Right renal cortex interstitium (tissue), 3 donors: ENCODE measurements around the gene PTPRM. TPM values are rescaled to one million over a fixed set of nuclear protein-coding genes. Genes with fewer than 3 reads are reported as not detected.
A peak's percentile ranks its signal among the peaks of the same experiment; 100 is the strongest.

Experiments used
- DNase-seq, 3 donors: peaks; one replicate each; pipeline ENCODE4 v3.0.0-alpha.2; 2013; ENCODE audit warnings: low read depth in 3 of 3, low spot score in 2 of 3
- polyA plus RNA-seq, 3 donors: library from polyadenylated mRNA; unstranded; fragments of 120-200 nt; gene quantifications; one replicate each; pipeline ENCODE4 v1.2.1, GENCODE V29; 2013; ENCODE audit not compliant: insufficient read length in 3 of 3

PTPRM gene
- polyA plus RNA-seq, 3 donors: 83.9 to 114 (median 101) TPM

GRCh38 chr18:8065284-8065683 lies 498.2 kb downstream of the PTPRM start:
- DNase-seq: no peak

- DNase-seq: no peak
Observed at GRCh38 chr18:8065773-8066172, 498.7 kb downstream of the PTPRM start.

GRCh38 chr18:8069708-8070107 lies 502.6 kb downstream of the PTPRM start:
- no peak for DNase-seq

GRCh38 chr18:8073167-8073566 lies 506.1 kb downstream of the PTPRM start:
- DNase-seq: no peak

- DNase-seq: no peak
Observed at GRCh38 chr18:8080092-8080491, 513.0 kb downstream of the PTPRM start.

DNA sequence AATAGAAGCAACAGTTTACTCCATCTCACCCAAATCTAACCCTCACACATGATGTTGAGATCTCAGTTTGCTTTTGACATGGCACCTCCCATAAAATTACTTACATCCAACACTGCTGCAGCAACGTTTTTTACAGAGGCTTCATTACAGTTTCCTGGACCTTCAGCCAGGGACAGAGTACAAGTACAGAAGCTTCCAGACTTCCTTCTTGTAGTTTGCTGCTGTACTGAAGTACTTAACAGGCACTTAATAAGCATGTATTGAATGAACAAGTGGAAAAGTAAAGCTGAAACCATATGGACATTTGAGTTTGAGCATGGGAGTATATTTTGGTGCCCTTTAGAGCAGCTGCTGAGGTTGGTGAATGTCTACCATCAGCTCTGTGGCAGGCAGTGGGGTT lies 514.2 kb downstream of the PTPRM start:
- no peak for DNase-seq

DNA sequence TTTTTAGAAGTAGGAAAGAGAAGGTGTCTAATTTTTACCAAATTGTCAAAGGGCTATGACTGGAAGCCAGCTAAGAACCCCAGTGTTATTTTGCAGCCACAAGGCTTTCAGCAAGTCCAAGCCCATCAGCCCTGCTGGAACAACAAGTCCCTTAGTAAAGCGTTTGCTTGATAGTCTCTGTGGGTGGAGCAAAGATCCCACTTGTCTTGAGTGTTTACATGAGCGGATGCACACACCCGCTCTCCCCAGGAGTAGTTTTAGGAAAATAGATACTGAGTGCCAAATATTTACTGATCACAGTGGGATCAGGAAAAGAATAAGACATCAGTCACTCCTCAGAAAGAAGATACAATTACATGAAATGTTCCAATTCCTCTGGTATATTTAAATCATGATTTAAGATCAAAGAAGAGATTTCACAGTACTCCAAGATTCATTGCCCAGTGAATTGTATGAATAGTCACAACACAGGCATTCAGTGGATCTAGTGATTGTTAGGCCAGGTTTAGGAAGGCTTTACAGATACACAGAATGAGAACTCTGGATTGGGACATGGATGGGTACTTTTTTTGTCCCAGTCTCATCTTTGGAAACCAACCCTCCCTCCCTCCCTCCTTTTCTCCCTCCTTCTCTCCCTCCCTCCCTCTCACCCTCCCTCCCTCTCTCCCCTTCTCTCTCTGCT lies 514.9 kb downstream of the PTPRM start:
- no peak for DNase-seq

DNA sequence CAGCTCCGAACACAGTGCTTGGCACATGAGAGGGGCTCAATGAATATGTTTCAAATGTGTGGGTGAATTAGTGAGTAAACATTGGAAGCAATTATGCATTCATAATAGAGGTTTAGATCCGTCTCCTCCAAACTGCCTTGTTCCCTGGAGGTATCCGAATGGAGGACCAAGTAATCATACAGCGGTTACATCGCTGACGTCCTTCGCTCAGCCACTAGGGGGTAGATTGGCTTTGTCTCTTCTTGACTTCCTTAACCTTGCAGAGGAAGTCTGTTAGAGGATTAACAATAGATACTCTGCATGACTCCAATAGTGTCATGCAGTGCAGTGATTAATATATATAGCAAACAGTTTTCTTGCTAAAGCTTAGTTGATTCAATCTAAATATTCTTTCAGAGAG lies 517.0 kb downstream of the PTPRM start:
- DNase-seq: peak in 2 of 3 donors; percentile 13 to 17

DNA sequence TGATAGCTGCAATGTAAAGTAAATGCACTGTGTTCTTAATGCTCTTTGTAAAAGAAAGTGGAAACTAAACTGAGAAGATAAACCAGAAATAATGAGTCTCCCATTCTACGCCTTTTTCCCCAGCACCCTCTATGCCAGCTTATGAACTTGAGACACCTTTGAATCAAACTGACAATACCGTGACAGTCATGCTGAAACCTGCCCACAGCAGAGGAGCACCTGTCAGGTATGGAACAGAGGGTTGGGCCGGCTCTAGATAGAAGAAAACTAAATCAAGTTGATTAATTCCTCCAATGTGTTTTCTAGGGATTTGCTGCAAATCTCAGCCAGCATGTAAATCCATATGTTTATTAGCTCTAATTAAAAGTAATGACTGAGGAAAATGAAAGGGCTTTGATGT lies 521.5 kb downstream of the PTPRM start:
- no peak for DNase-seq

DNA sequence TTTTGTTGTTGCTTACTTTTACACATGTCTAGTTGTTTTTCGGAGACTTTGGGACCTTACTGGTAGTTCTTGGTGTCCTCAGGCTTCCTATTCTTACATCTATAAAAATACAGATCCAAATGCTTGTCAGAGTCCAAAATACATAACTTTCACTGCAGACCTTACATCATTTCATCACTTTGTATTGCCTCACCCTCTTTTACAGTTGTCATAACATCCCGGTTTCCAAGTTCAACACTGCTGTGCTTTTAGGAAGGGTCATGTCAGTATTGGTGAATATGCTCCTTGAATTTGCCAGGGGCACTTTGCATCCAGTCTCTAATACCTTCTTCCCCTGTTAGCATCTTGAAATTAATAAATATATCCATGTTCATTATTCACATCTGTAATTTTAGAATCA lies 523.9 kb downstream of the PTPRM start:
- no peak for DNase-seq

GRCh38 chr18:8095947-8096570 lies 528.9 kb downstream of the PTPRM start:
- DNase-seq: no peak

- DNase-seq: no peak
Observed at GRCh38 chr18:8097399-8097798, 530.3 kb downstream of the PTPRM start.

- DNase-seq: no peak
Observed at GRCh38 chr18:8097927-8098326, 530.8 kb downstream of the PTPRM start.

DNA sequence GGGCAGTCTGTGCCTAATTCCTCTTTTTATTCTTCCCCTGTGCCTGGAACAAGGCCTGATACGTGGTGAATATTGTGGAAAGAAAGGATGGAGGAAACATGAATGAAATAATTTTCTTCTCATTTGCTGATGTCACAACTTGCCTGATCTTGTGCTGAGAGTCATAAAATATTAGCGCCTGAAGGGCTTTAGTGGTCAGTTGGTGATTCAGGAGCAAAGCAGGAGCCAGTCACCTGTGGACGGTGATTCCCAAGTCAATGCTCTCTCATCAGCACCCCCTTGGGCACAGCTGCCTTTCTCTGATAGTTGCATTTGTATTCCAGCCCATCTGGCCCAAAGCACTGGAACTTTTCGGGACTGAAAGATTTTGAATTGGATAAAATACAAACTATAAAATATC lies 539.5 kb downstream of the PTPRM start:
- no peak for DNase-seq

GRCh38 chr18:8107426-8107825 lies 540.3 kb downstream of the PTPRM start:
- no peak for DNase-seq

- no peak for DNase-seq
Observed at GRCh38 chr18:8114480-8114879, 547.4 kb downstream of the PTPRM start.

DNA sequence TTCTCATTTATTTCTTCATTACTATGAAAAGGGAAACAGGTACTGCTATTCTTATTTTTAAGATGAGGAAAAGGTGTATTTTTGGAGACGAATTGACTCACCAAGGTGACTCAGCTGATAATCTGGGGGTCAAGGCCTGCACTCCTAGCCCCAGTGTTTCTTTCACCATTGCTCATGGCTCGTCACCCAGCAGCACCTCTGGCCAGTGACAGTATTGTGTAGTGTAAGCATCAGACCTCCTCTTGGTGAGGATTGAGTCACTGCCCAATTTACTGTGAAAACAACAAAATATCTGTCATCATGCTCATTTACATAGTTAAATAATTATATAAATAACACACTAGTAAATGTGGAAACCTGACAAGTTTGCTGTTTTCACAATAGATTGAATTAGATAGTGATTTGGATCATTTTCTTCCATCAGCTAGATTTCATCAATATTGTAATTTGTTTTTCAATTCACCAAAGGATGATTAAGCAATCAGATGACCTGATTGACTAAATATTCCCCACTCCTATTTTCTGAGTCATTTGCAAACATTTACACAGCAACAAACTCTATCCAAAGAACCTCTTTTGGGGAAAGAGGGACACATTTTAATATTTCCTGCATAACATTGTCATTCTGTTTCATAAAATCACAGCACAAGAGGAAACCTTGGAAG lies 549.4 kb downstream of the PTPRM start:
- no peak for DNase-seq

DNA sequence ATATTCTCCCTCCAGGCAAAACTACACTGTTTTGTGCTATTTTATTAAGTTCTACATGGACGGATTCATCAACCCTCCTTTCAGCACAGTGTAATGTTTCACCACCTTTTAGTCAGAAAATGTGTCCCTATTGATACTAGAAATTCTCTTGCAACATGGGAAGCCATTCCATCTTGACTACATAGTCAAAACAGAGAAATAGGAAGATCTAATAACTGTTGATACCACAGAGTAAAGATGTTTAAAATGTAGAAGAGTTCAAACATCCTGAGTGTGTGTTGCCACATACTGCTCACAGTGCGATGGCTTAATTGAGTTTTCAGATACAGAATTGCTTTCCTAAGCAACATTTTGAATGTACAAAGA lies 549.9 kb downstream of the PTPRM start:
- no peak for DNase-seq

DNA sequence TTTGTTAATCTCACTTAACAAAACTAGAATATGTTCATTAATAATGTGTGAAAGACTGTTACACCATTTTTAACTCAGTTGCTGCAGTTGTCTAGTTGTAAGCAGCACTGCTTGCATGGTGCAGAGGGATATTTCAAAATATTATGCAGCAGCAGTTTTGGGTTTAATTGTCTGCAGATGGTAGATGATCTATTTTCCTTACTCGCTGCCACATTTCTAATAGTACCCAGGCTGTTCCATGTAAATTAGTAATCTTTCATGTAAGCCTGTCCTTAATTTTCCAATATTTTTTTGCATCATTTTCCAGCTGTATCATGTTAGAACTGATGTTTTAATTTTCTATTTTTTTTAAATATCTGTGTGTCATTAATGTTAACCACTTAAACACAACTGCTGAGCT lies 554.0 kb downstream of the PTPRM start:
- no peak for DNase-seq

DNA sequence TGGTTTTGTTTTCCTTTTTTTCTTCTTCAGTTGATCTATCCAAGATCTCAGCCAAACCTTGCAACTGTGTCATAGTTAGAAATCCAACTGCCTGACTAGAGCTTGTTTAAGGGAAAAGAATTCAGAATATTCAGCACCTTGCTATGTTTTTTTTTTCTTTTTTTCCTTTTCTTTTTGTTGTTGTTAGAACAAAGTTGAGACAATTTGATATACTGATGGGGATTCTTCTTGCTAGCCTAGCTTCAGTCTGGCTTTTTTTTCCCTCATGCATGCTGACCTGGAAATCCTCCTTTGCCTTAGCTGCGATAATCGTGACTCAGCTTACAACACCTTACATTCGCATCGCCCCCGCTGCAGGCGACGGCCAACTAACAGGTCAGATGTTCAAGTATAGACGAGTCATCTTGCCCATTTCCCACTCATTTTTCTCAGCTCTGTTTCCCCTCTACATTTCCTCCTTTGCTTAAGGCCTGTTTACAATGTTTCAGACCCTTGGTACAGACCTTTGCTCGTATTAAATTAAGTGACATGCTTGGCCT lies 554.9 kb downstream of the PTPRM start:
- DNase-seq: no peak

DNA sequence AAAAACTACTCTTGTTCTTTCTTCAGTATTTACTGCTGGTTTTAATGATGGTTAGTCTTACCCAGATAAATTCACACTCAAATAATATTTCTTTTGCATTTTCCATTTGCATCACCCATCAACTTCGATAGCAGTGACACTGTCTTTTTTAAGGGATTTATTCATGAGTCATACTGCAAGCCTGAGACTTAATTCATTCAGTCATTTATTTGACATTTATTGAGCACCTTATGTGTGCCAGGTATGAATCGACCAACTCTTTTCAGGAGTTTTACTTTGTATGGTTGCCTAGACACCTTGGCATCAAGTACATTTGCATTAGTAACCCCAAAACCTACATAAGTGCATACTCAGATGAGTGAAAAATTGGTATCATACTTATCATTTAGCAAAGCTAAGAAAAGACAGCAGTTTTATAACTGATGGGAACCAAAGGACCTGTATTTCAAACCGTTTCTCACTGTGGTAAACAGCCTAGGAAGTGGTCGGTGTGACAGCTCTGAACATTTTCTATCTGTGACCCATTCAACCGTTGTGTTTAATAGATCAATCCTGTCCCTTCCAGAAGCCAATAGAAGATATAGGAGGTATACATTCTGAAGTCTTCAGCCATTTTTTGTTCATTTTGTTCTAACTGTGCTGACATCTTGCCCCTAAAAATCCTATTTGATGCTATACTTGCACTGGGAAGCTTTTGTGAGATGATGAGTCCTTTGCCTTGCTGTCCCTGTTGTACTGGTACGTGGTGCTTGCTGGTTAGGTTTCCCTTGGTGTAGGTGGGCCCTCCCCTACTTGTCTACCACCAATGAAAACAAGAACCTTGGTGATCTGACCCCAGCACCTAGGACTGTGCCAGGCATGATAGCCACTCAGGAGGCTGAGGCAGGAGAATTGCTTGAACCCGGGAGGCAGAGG lies 557.4 kb downstream of the PTPRM start:
- no peak for DNase-seq
